HG03135 (cell line): Measurements from ENCODE around the gene CYFIP2.

Source experiments
- ATAC-seq: cut with Tn5 transposase; IDR thresholded peaks from one replicate; pipeline ENCODE4 v1.9.1; 2021; ENCODE audit warnings: mild to moderate bottlenecking, moderate library complexity; ENCODE audit not compliant: unreplicated experiment

CYFIP2 gene

GRCh38 chr5:157312492-157312891 is 46.6 kb downstream of the CYFIP2 start:
- ATAC-seq: peak; percentile 78

DNA sequence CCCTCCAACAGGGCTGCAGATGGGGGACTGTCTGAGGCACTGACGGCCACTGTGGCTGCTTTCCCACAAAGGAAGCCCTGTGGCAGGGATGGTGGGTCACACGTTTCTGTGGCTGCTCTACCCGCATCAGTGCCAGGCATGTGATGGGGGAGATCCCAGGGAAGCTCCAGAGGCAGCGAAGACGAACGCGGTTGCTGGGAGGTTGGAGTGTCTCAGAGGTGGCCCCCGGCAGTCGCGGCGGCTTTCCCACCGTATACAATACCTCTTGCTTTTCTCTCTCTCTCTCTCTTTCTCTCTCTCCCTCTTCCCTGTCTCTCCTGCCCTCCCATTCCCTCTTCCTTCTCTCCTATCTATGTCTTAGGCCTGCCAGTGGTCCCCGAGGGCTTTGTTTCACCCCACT is 56.7 kb downstream of the CYFIP2 start:
- ATAC-seq: no peak

DNA sequence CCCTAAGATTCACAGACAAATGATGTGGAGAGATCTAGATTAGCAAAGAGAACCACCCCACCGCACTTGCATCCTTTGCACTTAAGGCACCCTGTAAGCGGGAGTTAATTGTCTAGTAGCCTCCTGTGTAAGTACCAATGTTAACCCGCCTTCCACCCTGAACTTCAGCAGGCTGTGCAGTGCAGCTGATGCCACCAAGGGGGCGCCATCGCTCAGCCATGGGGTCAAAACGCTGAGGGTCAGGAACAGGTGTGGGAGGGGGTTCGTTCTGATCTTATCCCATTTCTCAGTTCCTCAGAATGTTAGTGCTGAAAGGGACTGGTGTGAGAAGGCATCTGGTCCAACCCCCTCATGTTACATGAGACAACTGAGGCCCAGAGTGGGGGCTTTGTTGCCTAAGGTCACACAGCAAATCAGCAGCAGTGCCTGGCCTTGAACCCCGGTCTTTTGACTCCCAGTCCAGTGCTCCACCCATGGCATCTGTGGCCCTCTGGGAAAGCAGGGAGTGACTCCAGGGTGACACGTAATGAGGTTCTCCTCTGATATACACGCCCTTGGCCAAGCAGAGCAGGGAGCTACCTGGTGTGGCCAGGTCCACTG is 57.3 kb downstream of the CYFIP2 start:
- no peak for ATAC-seq

DNA sequence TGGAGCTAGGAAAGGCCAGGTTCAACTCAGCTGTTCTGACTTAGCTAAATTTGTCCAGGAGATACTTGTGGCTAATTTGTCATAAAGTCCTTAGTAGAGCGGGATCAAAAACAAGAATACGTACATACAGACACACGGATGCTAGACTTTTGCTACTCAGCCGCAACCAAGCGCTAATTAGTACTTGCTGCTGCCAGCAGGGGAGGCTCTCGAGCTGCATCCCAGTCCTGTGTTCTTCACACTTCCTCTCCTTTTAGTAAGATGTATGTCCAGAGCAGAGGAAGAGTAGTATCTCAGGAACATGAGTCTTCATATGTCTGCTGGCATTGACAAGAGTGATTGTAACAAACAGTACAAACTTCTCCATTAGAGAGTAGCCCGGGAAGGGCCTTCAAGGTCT is 58.3 kb downstream of the CYFIP2 start:
- ATAC-seq: no peak

DNA sequence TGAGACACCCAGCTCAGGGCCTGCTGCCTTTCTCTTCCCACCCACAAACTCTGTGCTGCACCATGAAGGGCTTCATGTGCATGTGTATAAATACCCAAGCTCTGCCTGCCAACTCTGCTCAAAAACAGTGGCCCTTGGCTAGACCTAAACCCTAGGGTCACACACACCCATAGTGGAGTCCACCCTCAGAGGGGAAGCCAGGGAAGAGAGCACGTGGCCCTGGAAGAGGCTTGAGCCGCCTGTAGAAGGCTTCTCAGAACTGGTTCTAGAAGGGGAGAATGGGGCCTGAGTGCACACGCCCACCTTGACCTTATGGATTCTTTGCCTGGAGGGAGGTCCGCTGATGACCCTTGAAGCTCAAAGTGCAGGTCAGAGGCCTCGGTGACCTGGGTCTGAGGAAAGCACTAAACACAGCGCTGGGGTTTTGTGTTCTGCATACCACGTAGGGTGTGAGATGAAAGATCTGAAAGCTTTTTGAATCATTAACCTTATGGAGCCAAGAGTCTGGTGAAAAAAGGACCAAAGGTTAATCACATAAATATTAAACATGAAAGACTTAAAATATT is 60.6 kb downstream of the CYFIP2 start:
- no peak for ATAC-seq

DNA sequence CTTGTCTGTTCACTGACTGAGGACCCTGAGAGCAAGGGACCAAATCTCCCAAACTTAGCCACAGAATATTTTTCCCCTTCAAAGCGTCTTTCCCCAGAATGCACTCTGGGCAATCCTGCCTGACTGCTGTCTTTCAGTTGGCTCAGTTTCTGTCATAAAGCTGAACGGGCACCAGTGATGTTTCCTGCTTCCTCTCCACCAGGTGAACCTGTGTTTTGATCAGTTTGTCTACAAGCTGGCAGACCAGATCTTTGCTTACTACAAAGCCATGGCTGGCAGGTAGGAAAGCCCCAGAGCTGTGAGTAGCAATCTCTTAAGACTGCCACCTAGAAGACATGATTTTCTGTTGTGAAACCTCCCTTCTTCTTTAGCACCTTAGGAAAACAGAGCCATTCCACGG is 61.8 kb downstream of the CYFIP2 start:
- ATAC-seq: no peak

- ATAC-seq: peak; percentile 82
Measured at GRCh38 chr5:157328277-157328912, 62.5 kb downstream of the CYFIP2 start.

GRCh38 chr5:157331807-157332206 is 65.9 kb downstream of the CYFIP2 start:
- no peak for ATAC-seq

GRCh38 chr5:157335534-157336422 is 69.9 kb downstream of the CYFIP2 start:
- ATAC-seq: no peak

DNA sequence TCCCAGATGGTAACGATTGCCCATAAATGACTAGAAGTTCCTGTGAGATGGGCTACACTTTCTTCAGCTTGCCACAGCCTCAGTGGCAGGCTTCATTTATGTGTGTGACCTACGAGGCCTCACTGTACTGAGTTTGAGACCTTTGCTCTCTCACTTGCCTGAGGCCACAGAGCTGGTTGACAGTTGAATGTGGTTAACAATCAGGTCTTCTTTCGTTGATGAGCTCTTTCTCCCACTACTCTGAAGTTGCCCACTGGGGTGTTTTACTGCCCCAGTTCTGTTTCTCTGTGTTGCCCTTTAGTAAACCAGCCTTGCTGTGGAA is 70.5 kb downstream of the CYFIP2 start:
- no peak for ATAC-seq

- ATAC-seq: no peak
Measured at GRCh38 chr5:157339409-157339808, 73.5 kb downstream of the CYFIP2 start.

- no peak for ATAC-seq
Measured at GRCh38 chr5:157342822-157343402, 77.0 kb downstream of the CYFIP2 start.

DNA sequence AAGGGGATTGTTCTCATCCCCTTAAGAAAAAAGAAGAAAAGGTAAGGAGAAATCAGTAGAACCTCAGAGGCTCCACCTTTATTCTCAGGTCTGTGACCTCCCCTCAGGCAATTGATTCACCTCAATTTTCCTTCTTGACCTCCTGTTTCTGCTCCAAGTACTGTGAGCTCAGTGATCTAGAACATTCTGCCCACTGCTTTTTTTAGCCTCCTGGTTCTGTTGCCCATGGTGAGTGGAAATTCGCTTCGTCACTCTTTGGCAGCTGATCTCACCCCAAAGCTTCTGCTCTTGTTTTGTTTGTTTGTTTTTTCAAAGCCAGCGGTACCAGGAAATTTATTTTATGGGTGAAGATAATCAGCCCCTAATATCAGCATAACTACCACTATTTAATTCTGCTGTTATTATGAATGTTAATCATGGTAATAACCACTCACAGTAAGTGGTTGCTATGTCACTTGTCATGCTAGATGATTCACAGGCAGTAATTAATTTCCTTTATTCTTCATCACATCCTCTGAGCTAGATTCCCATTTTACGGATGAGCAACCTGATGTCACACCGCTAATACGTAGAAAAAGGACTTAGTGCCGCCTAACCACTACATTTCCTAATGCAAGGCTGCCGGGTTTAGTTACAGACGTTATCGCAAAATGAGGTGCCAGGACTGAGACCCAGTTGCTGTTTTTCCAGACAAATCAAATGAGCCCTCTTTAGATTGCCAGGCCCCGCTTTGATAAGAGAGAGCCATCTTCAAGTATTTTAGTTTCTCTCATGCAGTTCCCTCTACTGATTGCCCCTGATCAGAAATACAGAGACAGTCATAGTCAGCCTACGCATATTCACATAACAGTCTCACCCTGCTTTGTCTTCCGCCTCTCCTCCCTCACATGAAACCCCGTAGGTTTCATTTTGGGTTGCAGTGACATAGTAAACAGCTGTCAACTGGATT is 78.2 kb downstream of the CYFIP2 start:
- no peak for ATAC-seq

GRCh38 chr5:157345067-157345466 is 79.1 kb downstream of the CYFIP2 start:
- no peak for ATAC-seq

GRCh38 chr5:157345485-157345884 is 79.6 kb downstream of the CYFIP2 start:
- ATAC-seq: no peak

DNA sequence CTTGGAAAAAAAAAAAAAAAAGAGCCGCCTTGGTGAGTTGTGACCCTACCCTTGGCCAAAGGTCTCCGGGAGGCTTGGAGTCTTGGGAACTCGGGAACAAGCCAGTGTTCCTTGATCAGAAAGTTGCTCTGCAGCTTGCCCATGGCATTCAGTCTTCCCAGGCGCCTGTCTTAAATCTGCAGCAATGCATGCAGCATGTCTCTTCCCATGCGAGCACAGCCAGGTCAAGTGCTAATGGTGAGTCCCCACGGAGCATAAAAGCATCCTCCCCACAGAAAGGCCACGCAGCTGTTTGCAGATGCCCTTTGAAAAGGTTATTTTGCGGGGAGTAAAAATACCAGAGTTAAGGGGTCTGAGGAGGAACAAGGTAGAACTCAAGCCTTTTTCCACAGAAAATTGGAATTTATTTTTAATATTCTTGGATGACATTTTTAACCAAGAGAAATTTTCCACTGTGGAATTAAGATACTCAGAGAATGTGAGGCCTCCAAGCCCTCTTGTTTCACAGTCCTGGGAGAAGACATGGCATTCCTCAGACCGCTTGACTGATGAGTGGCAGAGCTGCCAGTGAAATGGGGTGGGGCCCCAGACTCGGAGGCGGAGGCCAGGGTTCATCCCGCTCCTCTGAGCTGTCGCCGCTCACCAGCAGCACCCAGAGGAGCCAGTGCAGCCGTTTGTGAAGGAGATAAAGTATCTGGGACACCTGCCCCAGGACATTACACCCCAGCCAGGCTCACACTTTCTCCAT is 81.6 kb downstream of the CYFIP2 start:
- no peak for ATAC-seq

GRCh38 chr5:157348049-157348400 is 82.1 kb downstream of the CYFIP2 start:
- no peak for ATAC-seq

- ATAC-seq: no peak
Measured at GRCh38 chr5:157350939-157351801, 85.2 kb downstream of the CYFIP2 start.

- ATAC-seq: no peak
Measured at GRCh38 chr5:157351802-157352092, 85.8 kb downstream of the CYFIP2 start.
